Stimulated activated CD4-positive, alpha-beta T cell treated with anti-CD3 and anti-CD28 coated beads, Interleukin-12 subunit alpha, Interleukin-12 subunit beta, amount 100 ng/mL, for 4 hours (primary cell): ENCODE measurements around the gene ZNF816.
"Not testable (repeated sequence)": the region's sequence is repeated elsewhere in the genome, so short reads cannot be mapped to it uniquely, and the experiment has no call there.

Source experiments
- DNase-seq: peaks from one replicate; pipeline ENCODE4 v3.0.0-alpha.2; 2020

ZNF816 gene

DNA sequence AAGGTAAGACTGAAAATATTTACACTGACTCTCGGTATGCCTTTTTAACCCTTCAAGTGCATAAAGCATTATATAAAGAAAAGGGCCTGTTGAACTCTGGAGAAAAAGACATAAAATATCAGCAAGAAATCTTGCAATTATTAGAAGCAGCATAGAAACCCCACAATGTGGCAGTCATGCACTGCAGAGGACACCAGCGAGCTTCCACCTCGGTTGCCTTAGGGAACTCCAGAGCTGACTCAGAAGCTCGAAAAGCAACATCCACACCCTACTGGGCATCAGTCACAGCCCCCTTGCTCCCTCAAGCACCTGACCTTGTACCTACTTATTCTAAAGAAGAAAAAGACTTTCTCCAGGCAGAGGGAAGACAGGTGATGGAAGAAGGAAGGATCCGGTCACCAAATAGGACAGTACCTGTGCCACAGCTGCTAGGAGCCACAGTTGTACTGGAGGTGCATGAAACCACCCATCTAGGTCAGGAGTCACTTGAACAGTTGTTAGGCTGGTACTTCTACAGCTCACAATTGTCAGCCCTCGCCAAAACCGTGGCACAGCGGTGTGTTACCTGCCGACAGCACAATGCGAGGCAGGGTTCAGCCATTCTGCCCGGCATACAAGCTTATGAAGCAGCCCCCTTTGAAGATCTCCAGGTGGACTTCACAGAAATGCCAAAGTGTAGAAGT lies 2.9 kb downstream of the ZNF816 start:
- no peak for DNase-seq

DNA sequence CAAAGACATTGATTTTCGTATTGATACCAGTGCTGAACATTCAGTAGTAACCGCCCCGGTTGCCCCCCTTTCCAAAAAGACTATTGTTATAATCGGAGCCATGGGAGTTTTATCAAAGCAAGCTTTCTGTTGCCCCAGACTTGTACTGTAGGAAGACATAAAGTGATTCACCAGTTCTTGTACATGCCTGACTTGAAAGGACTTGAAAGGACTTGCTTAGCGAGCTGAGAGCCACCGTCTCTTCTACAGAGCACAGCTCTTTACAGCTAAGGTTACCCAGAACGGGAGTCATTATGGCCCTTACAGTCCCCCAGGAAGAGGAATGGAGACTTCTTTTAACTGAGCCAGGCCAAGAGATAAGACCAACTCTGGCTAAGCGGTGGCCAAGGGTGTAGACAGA lies 5.1 kb downstream of the ZNF816 start:
- DNase-seq: no peak

DNA sequence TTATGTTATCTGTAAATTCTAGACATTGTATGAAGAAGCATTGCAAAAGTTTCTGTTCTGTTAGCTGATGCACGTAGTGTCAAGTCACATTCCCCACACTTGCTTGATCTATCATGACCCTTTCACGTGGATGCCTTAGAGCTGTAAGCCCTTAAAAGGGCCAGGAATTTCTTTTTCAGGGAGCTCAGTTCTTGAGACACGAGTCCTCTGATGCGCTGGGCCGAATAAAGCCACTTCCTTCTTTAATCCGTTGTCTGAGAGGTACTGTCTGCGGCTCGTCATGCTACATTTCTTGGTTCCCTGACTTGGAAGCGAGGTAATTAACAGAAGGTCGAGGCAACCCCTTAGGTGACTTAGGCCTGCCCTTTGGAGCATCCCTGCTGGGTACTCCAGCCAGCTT lies 5.8 kb downstream of the ZNF816 start:
- DNase-seq: no peak

DNA sequence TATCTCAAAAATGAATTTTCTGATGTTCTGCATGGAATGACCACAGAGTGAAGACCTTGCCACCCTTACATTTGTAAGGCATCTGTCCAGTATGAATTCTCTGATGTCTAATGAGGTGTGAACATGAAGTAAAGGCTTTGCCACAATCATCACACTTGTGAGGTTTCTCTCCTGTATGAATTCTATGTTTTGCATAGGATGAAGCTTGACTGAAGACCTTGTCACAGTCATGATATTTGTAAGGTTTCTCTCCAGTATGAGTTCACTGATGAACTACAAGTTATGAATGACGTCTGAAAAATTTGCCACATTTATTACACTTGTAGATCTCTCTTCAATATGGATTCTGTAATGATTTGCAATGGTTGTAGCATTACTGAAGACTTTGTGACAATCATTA lies 13.3 kb downstream of the ZNF816 start:
- DNase-seq: no peak

DNA sequence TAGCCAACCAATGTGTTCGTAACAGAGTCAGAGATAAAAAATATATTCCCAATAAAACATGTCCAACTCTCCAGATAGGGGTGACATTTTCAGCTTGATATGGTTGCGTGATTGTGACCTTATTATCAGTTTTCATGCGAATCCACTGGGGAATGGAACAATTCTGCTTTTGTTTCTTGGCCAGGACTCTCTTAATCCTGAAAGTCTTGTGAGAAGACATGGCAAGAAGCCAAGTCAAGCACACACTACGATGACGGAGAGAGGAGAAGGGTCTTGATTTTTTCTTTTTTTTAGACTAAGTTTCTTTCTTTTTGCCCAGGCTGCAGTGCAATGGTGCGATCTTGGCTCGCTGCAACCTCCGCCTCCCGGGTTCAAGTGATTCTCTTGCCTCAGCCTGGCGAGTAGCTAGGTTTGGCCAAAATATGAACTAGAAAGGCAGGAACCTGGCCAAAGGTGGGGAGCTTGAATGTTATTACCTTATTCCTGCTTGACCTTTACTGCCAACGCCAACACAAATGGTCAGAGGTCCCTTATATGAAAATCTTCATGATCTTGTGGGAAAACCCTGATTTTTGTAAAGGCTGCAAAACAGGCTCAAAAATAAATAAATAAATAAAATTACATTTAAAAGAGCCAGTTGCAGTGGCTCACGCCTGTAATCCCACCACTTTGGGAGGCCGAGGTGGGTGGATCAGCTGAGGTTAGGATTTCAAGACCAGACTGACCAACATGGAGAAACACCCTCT lies 14.5 kb downstream of the ZNF816 start:
- DNase-seq: no peak

DNA sequence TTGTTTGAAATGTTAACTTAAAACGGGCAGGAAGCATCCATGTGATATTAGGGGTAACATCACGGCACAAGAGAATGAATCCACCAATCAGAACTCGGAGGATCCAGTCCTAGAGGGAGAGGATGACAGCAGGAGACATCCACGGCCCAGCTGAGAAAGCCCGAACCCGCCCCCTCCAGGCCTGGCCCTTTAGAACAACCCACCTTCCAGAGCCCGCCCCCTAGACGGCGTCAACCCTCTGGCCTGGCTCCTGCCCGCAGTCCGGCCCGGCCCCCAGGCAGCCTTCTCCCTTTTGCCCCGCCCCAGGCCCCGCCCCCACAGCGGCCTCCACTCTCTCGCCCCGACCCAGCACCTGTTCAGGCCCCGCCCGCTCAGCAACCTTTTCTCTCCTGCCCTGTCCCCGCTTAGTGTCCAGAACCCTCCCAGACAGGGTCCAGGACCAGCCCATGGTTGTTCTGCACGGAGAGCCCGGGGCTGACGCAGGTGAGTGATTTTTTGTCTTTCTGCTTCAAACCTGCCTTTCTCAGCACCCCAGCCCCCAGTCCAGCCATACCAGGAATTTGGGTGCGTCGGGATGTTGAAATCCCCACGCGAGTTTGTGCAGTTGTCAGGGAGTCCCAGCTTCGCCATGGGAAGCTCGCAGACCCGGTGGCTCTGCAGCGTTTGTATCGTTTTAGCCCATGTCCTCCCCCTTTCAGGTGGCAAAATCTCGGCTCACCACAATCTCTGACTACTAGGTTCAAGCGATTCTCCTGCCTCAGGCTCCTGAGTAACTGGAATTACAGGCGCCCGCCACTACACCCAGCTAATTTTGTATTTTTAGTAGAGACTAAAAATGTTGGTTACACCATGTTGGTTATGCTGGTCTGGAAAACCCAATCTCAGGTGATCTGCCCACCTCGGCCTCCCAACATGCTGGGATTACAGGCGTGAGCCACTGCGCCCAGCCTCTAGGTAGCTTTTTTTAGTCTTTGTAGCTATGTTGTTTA lies 16.1 kb downstream of the ZNF816 start:
- no peak for DNase-seq

DNA sequence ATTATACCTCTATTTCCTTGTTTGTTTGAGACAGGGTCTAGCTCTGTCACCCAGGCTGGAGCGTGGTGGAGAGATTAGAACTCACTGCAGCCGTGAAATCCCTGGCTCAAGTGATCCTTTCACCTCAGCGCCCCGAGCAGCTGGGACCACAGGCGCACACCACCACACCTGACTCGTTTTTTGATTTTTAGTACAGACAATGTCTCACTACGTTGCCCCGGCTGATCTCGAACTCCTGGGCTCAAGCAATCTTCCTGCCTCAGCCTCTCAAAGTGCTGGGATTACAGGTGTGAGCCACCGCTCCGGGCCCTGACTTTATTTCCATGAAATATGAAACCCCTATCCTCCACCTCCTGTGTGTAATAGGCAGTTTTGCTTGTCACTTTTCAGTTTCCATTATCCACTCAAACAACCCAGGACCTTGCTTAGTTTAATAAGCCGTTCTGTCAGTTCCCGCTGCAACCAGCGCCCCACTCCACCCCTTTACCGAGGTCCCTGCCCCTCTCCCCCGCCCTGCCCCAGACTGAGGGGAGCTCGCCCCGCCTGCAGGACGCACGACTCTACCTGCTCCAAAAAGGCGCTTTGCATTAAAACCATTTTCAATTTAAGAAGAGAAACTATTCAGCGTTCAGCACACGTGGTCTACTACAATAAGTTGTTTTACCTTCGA lies 16.9 kb downstream of the ZNF816 start:
- no peak for DNase-seq

DNA sequence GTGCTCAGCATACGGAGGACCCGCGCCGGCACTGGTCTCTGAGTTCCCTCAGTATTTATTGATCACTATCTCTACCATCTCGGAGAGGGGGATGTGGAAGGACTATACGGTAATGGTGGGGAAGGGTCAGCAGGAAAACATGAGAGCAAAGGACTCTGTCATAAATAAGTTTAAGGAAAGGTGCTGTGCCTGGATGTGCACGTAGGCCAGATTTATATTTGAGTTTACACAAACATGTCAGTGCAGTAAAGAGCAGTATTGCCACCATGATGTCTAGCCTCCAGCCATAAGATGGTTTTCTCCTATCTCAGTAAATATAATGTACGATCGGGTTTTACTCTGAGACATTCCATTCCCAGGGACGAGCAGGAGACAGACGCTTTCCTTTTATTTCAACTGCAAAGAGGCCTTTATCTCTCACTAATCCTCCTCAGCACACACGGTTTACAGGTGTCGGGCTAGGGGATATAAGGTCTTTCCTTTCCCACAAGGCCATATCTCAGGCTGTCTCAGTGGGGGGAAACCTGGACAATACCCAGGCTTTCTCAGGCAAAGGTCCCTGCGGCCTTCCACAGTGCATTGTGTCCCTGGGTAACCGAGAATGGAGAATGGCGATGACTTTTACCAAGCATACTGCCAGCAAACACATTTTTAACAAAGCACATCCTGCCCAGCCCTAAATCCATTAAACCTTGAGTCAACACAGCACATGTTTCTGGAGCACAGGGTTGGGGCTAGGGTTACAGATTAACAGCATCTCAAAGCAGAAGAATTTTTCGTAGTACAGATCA lies 17.8 kb downstream of the ZNF816 start:
- DNase-seq: not testable (repeated sequence)

DNA sequence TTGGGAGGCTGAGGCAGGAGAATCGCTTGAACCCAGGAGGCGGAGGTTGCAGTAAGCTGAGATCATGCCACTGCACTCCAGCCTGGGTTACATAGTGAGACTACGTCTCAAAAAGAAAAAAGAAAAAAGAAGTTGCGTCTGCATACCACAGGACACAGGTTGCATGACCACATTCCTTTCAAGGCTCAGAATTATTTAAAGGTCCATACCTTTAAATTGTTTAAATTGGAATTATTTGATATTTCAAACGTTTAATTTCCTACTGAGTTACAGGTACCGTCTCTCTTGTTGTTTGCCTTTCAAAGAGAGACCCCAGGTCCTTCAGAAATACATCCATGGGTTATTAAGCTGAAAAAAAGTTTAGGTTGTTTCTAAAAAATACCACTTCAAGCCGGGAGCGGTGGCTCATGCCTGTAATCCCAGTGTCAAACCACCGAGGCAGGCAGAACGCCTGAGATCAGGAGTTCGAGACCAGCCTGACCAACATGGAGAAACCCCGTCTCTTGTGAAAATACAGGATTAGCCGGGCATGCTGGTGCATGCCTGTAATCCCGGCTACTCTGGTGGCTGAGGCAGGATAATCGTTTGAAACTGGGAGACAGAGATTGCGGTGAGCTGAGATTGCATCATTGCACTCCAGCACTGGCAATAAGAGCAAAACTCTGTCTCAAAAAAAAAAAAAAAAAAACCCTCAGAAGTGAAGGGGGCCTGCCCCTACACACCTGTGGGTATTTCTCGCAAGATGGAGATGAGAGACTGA lies 18.6 kb downstream of the ZNF816 start:
- no peak for DNase-seq

DNA sequence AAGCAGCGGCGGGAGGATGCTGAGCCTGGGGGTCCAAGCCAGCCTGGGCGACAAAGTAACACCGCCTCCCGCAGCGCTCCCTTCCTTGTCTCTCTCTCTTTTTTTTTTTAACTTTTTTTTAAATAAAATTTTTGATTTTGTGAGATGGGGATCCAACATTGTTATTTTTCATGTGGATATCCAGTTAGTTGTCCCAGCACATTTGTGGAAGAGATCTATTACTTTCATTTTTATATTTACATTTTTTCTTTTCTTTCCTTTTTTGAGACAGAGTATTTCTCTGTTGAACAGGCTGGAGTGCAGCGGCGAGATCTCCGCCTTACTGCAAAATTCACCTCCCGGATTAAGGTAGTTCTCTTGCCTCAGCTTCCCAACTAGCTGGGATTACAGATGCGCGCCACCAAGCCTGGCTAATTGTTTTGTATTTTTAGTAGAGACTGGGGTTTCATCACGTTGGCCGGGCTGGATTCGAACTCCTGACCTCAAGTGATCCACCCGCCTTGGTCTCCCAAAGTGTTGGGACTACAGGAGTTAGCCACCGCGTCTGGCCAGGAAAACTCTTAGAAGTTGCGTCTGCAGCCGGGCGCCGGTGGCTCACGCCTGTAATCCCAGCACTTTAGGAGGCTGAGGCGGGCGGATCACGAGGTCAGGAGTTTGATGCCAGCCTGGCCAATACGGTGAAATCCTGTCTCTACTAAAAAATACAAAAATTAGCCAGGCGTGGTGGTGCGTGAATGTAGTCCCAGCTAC lies 19.4 kb downstream of the ZNF816 start:
- no peak for DNase-seq

DNA sequence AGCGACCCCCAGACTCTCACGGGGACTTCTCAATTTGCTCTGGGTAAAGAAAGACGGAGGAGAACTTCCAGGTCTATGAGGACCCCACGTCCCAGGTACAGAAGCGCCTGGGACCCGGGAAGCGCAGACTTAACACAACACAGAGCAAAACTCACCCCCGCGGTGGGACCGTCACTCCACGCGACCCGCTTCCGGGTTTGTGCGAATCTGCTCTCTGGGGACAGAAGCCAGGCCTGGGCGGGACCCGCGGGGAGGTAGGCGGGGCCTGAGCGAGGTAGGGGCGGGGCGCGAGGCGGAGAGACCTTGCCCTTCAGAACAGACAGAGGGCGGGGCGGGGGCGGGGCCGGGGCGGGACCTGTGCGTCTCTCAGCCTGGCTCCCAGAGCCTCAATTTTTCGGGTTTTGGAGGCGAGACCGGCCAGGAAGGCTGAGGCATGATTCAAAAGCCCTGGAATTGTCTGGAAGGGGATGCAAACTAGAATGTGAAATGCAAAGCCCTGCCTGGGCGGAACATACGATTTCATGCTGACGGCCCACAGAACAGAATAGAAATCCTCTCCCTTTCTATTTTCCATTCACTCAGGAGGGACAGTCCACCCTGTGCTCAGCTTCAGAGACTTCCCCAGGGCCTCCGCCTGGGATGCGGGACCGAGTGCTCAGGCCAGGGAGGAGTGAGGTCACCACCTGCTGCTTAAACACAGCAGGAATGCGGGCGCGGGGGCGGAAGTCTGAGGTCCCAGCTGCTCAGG lies 20.1 kb downstream of the ZNF816 start:
- peak; percentile 89 for DNase-seq

DNA sequence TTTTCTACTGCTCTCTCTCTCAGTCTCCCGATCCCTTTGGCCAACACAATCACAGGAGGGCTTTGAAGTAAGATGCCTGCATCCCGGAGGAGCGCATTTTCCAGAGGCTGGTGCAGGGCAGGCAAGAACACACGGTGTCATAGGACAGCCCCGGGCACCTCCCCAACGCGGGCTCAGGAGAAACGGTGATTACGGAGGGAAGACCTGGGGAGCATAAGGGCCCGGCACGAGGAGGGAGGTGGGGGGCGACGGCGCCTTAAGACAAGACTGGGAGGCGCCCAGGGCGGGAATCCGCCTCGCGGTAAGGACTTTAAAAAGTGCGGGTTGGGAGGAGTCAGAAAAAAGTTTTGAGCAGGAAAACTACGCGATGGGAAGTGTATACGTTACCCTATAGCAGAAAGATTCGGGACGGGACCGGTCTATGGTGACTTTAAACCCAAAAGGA lies 20.7 kb downstream of the ZNF816 start:
- DNase-seq: peak; percentile 4

DNA sequence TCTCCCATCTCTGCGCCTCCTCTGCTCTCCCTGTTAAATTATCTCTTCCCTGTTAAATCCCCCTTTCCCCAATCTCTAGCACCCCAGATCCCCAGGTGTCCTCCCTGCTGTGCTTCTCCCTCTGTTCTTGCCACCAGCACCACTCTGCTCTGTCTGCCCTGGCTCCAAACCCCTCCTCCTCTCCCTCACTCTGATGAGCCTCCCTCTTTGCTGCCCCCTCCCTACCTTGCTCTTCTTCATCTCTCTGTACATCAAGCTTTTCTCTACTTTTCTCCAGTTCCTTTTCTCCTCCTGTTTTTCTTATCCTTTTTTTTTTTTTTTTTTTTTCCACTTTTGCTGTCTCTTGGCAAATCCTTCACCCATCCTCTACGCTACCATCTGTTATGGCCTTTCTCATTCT lies 21.2 kb downstream of the ZNF816 start:
- DNase-seq: not testable (repeated sequence)

DNA sequence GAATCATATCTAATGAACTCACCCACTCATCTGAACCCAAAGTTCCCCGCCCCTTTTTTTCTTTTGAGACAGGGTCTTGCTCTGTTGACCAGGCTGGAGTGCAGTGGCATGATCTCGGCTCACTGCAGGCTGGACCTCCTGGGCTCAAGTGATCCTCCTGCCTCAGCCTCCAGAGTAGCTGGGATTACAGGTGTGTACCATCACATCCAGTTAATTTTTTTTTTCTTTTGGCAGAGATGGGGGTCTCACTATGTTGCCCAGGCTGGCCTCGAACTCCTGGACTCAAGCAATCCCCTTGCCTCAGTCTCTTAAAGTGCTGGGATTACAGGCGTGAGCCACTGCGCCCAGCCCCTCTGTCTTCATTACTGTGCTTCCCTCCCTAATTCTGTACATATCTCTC lies 21.8 kb downstream of the ZNF816 start:
- DNase-seq: not testable (repeated sequence)

DNA sequence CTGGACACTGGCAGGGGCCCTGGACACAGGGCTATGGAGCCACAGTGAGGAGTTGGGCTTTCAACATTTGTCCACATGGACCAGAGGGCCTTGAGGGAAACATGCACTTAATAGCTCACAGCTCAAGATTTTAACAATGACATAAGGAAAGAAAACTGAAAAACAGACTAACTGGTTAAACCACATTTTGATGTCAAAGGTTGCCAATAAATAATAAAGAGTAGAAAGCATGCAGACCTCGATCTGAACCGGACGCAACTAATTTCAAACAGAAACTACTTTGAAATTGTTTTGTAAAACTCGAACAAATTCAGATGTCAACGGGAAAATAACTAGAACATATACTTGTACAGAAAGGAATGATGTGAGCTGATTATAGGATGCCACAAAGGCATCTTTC lies 23.9 kb downstream of the ZNF816 start:
- DNase-seq: no peak

DNA sequence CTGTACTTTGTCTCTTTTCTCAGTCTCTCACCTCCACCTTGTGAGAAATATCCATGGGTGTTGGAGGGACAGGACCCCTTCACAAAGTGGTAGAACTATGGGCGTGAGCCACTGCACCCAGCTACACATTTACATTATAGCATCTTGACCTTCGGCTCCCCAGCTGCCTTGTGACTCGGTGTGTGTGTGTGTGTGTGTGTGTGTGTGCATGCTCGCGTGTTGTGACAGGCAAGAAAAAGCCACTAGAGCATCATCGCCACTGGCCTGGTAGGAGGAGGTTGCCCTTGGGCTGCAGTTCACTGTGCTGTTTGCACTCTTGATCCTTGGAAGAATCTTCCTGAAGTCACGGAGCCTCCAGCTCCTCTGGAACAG lies 25.7 kb downstream of the ZNF816 start:
- DNase-seq: no peak

DNA sequence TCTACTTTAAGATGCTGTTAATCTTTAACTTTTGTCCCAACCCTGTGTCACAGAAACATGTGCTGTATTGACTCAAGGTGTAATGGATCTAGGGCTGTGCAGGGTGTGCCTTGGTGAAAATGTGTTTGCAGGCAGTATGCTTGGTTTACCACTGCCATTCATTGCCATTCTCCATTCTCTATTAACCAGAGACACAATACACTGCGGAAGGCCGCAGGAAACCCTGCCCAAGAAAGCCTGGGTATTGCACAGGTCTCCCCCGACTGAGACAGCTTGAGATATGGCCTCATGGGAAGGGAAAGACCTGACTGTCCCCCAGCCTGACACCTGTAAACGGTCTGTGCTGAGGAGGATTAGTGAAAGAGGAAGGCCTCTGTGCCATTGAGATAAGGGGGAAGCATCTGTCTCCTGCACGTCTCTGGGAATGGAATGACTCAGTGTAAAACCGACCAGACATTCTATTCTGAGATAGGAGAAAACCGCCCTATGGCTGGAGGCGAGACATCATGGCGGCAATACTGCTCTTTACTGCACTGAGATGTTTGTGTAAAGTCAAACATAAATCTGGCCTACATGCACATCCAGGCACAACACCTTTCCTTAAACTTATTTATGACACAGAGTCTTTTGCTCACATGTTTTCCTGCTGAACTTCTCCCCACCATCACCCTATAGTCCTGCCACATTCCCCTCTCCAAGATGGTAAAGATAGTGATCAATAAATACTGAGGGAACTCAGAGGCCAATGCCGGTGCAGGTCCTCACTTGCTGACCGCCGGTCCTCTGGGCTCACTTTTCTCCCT lies 26.3 kb downstream of the ZNF816 start:
- DNase-seq: no peak

DNA sequence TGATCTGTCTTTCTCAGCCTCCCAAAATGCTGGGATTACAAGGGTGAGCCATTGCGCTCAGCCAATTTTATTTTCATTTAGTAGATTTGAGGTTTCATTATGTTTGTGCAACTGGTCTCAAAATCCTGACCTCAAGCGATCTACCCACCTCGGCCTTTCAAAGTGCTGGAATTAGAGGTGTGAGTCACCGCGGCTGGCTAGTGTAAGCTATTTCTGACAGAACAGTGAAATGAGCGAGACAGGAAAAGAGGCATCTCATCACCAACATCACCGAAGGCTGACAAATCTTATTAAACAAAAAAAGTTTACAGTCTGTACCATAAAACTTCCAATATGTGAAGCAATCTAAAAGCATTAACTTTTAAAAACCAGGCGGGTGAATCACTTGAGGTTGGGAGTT lies 27.2 kb downstream of the ZNF816 start:
- no peak for DNase-seq

DNA sequence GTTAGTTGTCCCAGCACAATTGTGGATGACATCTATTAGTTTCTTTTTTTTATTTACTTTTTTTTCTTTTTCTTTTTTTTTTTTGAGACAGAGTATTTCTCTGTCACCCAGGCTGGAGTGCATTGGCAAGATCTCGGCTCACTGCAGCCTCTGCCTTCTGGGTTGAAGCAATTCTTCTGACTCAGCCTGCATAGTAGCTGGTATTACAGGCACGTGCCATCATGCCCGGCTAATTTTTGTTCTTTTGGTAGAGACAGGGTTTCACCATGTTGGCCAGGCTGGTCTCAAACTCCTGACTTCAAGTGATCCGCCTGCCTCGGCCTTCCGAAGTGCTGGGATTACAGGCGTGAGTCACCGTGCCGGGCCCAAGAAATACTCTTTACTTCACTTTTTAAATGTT lies 38.0 kb downstream of the ZNF816 start:
- not testable (repeated sequence) for DNase-seq
